Fibroblast of upper back skin (primary cell): ENCODE data around the gene SRSF6.
"Not testable (repeated sequence)": the region's sequence is repeated elsewhere in the genome, so short reads cannot be mapped to it uniquely, and the experiment has no call there.

ENCODE experiments used
- DNase-seq: peaks from one replicate; pipeline ENCODE4 v3.0.0-alpha.2; 2013

The SRSF6 gene

GRCh38 chr20:43490038-43490437 lies 32.3 kb downstream of the SRSF6 start:
- no peak for DNase-seq

DNA sequence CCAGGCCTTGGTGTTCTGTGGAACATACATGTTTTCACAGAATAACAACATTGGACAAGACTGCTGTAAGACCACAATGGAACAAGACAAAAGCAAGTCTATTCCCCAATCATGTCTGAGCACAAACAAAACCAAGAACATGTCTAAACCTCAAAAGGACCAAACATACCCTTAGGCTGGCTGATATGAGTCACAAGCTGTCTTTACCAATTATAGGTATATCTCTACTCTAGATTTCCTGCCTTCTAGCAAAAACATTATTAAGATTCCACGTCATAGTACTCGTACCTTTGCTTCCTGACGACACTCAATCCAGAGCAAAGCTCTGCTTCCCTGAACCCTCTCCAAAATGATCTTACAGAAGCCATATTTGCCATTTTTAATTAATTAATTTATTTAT lies 34.4 kb downstream of the SRSF6 start:
- DNase-seq, result peak; percentile 10

GRCh38 chr20:43495388-43495787 lies 37.7 kb downstream of the SRSF6 start:
- DNase-seq, result no peak

DNA sequence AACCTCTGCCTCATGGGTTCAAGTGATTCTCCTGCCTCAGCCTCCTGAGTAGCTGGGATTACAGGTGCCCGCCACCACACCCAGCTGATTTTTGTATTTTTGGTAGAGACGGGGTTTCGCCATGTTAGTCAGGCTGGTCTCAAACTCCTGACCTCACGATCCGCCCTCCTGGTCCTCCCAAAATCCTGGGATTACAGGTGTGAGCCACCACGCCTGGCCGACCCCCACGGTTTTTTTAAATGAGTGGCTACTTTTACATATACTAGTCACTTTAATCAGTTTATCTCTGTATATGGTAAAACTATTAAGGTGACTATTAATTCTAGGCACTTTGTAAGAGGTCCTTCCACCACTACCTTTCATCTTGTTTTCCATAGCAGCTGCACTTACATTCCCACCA lies 44.3 kb downstream of the SRSF6 start:
- not testable (repeated sequence) for DNase-seq

DNA sequence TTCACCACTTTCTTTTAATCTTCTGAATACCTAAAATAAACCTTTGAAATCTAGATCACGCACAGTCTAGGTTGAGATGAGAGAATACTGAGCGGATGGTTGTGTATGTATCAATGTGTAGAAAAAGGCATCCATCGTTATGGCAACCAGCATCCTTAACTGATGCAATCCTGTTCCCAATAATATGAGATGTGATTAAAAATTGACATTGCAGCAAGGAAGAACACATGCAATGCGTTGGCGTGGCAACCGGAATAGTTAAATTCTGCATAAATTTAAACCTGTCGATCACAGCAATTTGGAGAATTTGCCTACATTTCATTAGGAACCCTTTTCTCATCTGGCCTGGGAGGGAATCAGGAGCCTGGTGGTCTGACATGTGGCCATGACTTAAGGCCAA lies 48.5 kb downstream of the SRSF6 start:
- no peak for DNase-seq

DNA sequence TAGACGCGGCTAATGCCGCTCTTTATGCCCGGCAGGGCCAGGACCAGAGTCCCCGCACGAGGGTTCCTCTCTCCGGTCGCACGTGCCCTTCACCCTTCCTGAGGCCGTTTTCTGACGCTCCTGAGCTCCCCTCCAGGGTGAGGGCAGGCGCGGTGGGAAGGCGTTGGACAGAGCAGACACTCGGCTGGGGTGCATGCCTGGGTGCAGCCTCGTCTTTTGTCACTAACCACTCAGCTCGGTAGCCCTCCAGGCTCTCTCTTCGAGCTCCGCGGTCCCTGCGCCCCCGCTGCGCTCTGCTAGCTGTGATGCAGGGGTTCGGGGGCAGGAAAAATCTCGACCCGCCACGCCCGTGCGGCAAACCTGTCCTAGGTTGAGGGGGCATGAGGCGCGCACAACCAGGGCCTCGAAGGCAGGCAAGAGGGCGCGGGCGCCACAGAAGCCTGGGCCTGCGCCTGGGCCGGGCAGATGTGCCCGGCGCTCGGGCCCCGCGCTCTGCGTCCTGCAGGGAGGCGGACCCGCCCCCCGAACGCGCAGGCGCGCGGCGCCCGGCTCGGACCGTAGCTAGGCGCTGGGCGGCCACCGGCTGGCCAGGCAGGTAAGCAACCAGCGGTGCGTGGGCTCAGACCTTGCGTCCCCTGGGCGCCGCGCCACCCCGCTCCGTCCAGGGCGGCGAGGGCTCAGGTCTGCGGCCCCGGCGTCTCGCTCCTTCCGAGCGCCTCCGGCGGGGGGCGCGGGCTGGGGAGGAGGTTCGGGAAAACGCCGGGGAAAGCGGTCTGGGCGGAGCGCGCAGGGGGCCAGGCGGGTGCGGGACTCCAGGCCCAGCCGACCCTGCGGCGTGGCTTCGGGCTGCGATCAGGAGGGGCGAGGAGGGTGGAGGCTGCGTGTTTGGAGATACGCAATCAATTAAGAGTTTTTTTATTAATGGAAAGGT lies 49.7 kb downstream of the SRSF6 start, which contains the start of gene L3MBTL1:
L3MBTL1 (plus strand) TSS at position 548 of the 931 bp plus-strand sequence. CDS start 5,807 bp downstream, outside the sequence.
- DNase-seq, result peak; percentile 3

- DNase-seq, result no peak
Observed at GRCh38 chr20:43508106-43508505, 50.4 kb downstream of the SRSF6 start.

DNA sequence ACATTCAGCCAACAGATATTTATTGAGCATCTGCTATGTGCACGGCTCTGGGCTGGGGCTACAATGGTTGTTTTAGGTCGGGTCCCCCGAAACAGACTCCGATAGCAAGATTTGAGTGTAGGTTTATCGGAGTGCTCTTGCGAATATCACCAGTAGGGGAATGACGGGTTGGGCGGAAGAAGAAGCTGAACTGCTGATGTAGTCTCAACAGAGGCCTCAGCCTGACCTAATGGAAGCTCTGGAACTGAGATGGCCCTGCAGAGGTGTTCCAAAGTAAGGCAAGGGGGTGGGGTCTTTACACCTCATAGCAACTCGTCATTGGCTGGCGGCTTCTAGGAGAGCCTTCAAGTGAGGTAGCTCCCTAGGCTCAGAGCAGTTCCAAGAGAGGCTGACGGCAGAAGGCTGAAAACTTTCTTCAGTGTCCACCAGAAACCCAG lies 50.9 kb downstream of the SRSF6 start:
- no peak for DNase-seq

- no peak for DNase-seq
Observed at GRCh38 chr20:43511879-43512278, 54.2 kb downstream of the SRSF6 start.

- DNase-seq, result no peak
Observed at GRCh38 chr20:43513372-43513930, 55.8 kb downstream of the SRSF6 start.
